GM21367 (cell line): Measurements from ENCODE around the gene SEC23B.
"Not testable (repeated sequence)": the region's sequence is repeated elsewhere in the genome, so short reads cannot be mapped to it uniquely, and the experiment has no call there.

Source experiments
- ATAC-seq: cut with Tn5 transposase; IDR thresholded peaks from one replicate; pipeline ENCODE4 v1.9.1; 2021; ENCODE audit not compliant: unreplicated experiment

The SEC23B gene

GRCh38 chr20:18524646-18525045 is 16.9 kb downstream of the SEC23B start:
- no peak for ATAC-seq

GRCh38 chr20:18526761-18527160 is 19.0 kb downstream of the SEC23B start:
- not testable (repeated sequence) for ATAC-seq

GRCh38 chr20:18527339-18527738 is 19.6 kb downstream of the SEC23B start:
- no peak for ATAC-seq

- no peak for ATAC-seq
Measured at GRCh38 chr20:18527836-18528235, 20.1 kb downstream of the SEC23B start.

- ATAC-seq = no peak
Measured at GRCh38 chr20:18529041-18529440, 21.3 kb downstream of the SEC23B start.

- ATAC-seq = no peak
Measured at GRCh38 chr20:18532626-18533025, 24.9 kb downstream of the SEC23B start.

- no peak for ATAC-seq
Measured at GRCh38 chr20:18533491-18533890, 25.8 kb downstream of the SEC23B start.

GRCh38 chr20:18533978-18534644 is 26.4 kb downstream of the SEC23B start:
- ATAC-seq = no peak

GRCh38 chr20:18537651-18538050 is 29.9 kb downstream of the SEC23B start:
- no peak for ATAC-seq

GRCh38 chr20:18541741-18542140 is 34.0 kb downstream of the SEC23B start:
- no peak for ATAC-seq

GRCh38 chr20:18543216-18543615 is 35.5 kb downstream of the SEC23B start:
- ATAC-seq = no peak

- ATAC-seq = no peak
Measured at GRCh38 chr20:18543932-18544331, 36.2 kb downstream of the SEC23B start.

- ATAC-seq = no peak
Measured at GRCh38 chr20:18545566-18545965, 37.8 kb downstream of the SEC23B start.

GRCh38 chr20:18548465-18548864 is 40.7 kb downstream of the SEC23B start:
- ATAC-seq = no peak

- ATAC-seq = no peak
Measured at GRCh38 chr20:18553746-18554145, 46.0 kb downstream of the SEC23B start.

- ATAC-seq = peak; percentile 98
Measured at GRCh38 chr20:18566892-18567738, 59.4 kb downstream of the SEC23B start, which contains the start of gene SMIM26. TSS of gene SMIM26 (plus strand) at chr20:18567432. CDS start at chr20:18567479, 47 bp downstream.

GRCh38 chr20:18567739-18568091 is 60.0 kb downstream of the SEC23B start:
- ATAC-seq = no peak

- no peak for ATAC-seq
Measured at GRCh38 chr20:18571009-18571408, 63.3 kb downstream of the SEC23B start.

- no peak for ATAC-seq
Measured at GRCh38 chr20:18571578-18571977, 63.8 kb downstream of the SEC23B start.

- no peak for ATAC-seq
Measured at GRCh38 chr20:18577942-18578341, 70.2 kb downstream of the SEC23B start.

- ATAC-seq = no peak
Measured at GRCh38 chr20:18578581-18578980, 70.8 kb downstream of the SEC23B start.

GRCh38 chr20:18580012-18580411 is 72.3 kb downstream of the SEC23B start:
- no peak for ATAC-seq
